Right forelimb (tissue), 1 donor: ENCODE measurements around the gene SH3PXD2B.
"Not testable (repeated sequence)": the region's sequence is repeated elsewhere in the genome, so short reads cannot be mapped to it uniquely, and the experiment has no call there.

Experiments used
- DNase-seq: peaks from one replicate; pipeline ENCODE4 v3.0.0-alpha.2; 2018

SH3PXD2B gene

GRCh38 chr5:172361566-172362238 is 92.6 kb downstream of the SH3PXD2B start:
- no peak for DNase-seq

- no peak for DNase-seq
These were observed 96.0 kb downstream of the SH3PXD2B start for GRCh38 chr5:172358345-172358744.

- DNase-seq: no peak
These were observed 97.8 kb downstream of the SH3PXD2B start for GRCh38 chr5:172356527-172356926.

GRCh38 chr5:172356047-172356446 is 98.3 kb downstream of the SH3PXD2B start:
- DNase-seq: no peak

- no peak for DNase-seq
These were observed 100.5 kb downstream of the SH3PXD2B start for GRCh38 chr5:172353846-172354245.

GRCh38 chr5:172353271-172353812 is 101.0 kb downstream of the SH3PXD2B start:
- DNase-seq: no peak

GRCh38 chr5:172352526-172352925 is 101.8 kb downstream of the SH3PXD2B start:
- not testable (repeated sequence) for DNase-seq

GRCh38 chr5:172351240-172351778 is 103.0 kb downstream of the SH3PXD2B start:
- no peak for DNase-seq

GRCh38 chr5:172350212-172351181 is 103.8 kb downstream of the SH3PXD2B start:
- no peak for DNase-seq

GRCh38 chr5:172348733-172349132 is 105.6 kb downstream of the SH3PXD2B start:
- not testable (repeated sequence) for DNase-seq

- no peak for DNase-seq
These were observed 106.2 kb downstream of the SH3PXD2B start for GRCh38 chr5:172348084-172348483.

- DNase-seq: no peak
These were observed 106.8 kb downstream of the SH3PXD2B start for GRCh38 chr5:172347496-172348052.

- no peak for DNase-seq
These were observed 108.4 kb downstream of the SH3PXD2B start for GRCh38 chr5:172345881-172346280.

- DNase-seq: no peak
These were observed 109.4 kb downstream of the SH3PXD2B start for GRCh38 chr5:172344855-172345409.

GRCh38 chr5:172343741-172344140 is 110.6 kb downstream of the SH3PXD2B start:
- no peak for DNase-seq

GRCh38 chr5:172342918-172343317 is 111.4 kb downstream of the SH3PXD2B start:
- no peak for DNase-seq

GRCh38 chr5:172339264-172340180 is 114.8 kb downstream of the SH3PXD2B start:
- DNase-seq: no peak

GRCh38 chr5:172336676-172337285 is 117.5 kb downstream of the SH3PXD2B start:
- no peak for DNase-seq

- DNase-seq: no peak
These were observed 118.1 kb downstream of the SH3PXD2B start for GRCh38 chr5:172336264-172336663.

- no peak for DNase-seq
These were observed 118.6 kb downstream of the SH3PXD2B start for GRCh38 chr5:172335721-172336120.

GRCh38 chr5:172334641-172335040 is 119.7 kb downstream of the SH3PXD2B start:
- DNase-seq: no peak
